Natural killer cell (primary cell): ENCODE measurements around the gene RYR1. TPM values are rescaled to one million over a fixed set of nuclear protein-coding genes. Genes with fewer than 3 reads are reported as not detected.

Source experiments
- ATAC-seq, 3 donors: fragments of 150-1000 bp in 2 of 3; fragments of 200-7000 bp in 1 of 3; cut with Tn5 transposase; 1 replicate in 1 of 3; 2 replicates in 2 of 3; pipeline ENCODE4 v1.10.0; 2021; ENCODE audit warnings: mild to moderate bottlenecking in 2 of 3, moderate library complexity in 2 of 3
- DNase-seq, 2 donors: peaks; one replicate each; pipeline versions ENCODE4 v3.0.0 to v3.0.0-alpha.2; 2013 to 2021; ENCODE audit warnings: mixed read lengths in 1 of 2
- H3K27ac ChIP-seq: one replicate; pipeline ENCODE4 v1.5.1; 2013; ENCODE audit warnings: mild to moderate bottlenecking, low read length
- H3K27me3 ChIP-seq: one replicate; pipeline ENCODE4 v1.6.1; 2013; ENCODE audit warnings: low read length; ENCODE audit not compliant: control insufficient read depth, insufficient read depth
- H3K36me3 ChIP-seq: one replicate; pipeline ENCODE4 v1.6.1; 2013; ENCODE audit warnings: low read length; ENCODE audit not compliant: control insufficient read depth, insufficient read depth
- H3K4me1 ChIP-seq: one replicate; pipeline ENCODE4 v1.6.1; 2013; ENCODE audit warnings: low read length; ENCODE audit not compliant: control insufficient read depth, insufficient read depth
- H3K4me3 ChIP-seq: one replicate; pipeline ENCODE4 v1.5.1; 2013; ENCODE audit warnings: low read length
- H3K9me3 ChIP-seq: one replicate; pipeline ENCODE4 v1.6.1; 2013; ENCODE audit warnings: low read length; ENCODE audit not compliant: control insufficient read depth, insufficient read depth
- H3K27ac Mint-ChIP-seq, 2 donors: one replicate each; pipeline ENCODE4 v1.8.0; 2022; ENCODE audit warnings: mild to moderate bottlenecking in 2 of 2, mixed read lengths in 2 of 2, moderate library complexity in 1 of 2
- H3K27me3 Mint-ChIP-seq, 2 donors: one replicate each; pipeline ENCODE4 v1.8.0; 2022; ENCODE audit warnings: low read depth in 2 of 2, mixed read lengths in 2 of 2
- H3K36me3 Mint-ChIP-seq: one replicate; pipeline ENCODE4 v1.8.0; 2022; ENCODE audit warnings: mixed read lengths
- H3K4me1 Mint-ChIP-seq, 2 donors: one replicate each; pipeline ENCODE4 v1.8.0; 2022; ENCODE audit warnings: mixed read lengths in 2 of 2
- H3K4me3 Mint-ChIP-seq: one replicate; pipeline ENCODE4 v1.8.0; 2022; ENCODE audit warnings: mild to moderate bottlenecking, moderate library complexity, mixed read lengths
- H3K9me3 Mint-ChIP-seq, 2 donors: one replicate each; pipeline ENCODE4 v1.8.0; 2022; ENCODE audit warnings: mixed read lengths in 2 of 2
- WGBS: methylation state at CpG from one replicate; pipeline ENCODE4 v1.1.7; 2013; ENCODE audit warnings: missing lambda C conversion rate; ENCODE audit not compliant: insufficient coverage; 5-methylcytosine and 5-hydroxymethylcytosine counted together
- intact Hi-C: fragments of 100-400 bp; cut with micrococcal nuclease; formaldehyde crosslinking; loops from one replicate; pipeline ENCODE4 v1.14.2; 2022
- total RNA-seq, 4 donors: library from RNA; stranded (reverse); fragments of 120-200 nt in 1 of 4; gene quantifications; one replicate each; pipeline versions ENCODE4 v1.2.3 to v1.2.4, GENCODE V29; 2013 to 2022
- TF ChIP-seq, protein P1 (sequence below): fragments of 200-600 bp; IDR thresholded peaks from one replicate; pipeline ENCODE4 v1.8.0; 2022; ENCODE audit warnings: antibody characterized with exemption

The RYR1 gene
- total RNA-seq, 3 donors from 2014 or later (not counting 1 experiment from before 2014, with no cell fraction given): 0.05 to 1.0 (median 0.65) TPM

DNA sequence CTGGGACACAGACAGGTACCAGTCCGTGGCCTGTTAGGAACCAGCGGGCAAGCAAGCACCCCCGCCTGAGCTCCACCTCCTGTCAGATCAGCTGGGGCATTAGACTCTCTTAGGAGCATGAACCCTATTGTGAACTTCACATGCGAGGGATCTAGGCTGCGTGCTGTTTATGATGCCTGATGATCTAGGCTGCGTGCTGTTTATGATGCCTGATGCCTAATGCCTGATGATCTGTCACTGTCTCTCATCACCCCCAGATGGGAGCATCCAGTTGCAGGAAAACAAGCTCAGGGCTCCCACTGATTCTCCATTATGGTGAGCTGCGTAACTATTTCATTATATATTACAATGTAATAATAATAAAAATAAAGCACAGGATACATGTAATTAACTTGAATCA lies 11.1 kb upstream of the RYR1 start:
- Mint-ChIP-seq H3K9me3 (no peaks in the 10 kb centered on the region), H3K4me3 (no peak overlapping the region), H3K27ac (no peak overlapping the region), H3K4me1 (peaks cover 12 to 20% of the 10 kb centered on the region in 2 donors), H3K27me3 (peaks cover 0 to 5% of the 10 kb centered on the region in 2 donors), H3K36me3 (no peaks in the 10 kb centered on the region)
- Histone ChIP-seq H3K4me1 (peaks cover 21% of the 10 kb centered on the region), H3K9me3 (no peaks in the 10 kb centered on the region), H3K27me3 (no peaks in the 10 kb centered on the region), H3K4me3 (no peak overlapping the region), H3K36me3 (no peaks in the 10 kb centered on the region), H3K27ac (no peak overlapping the region)
- ATAC-seq (no peak), DNase-seq (no peak)
- intact Hi-C loops: no loop called here
- WGBS: 92% methylated on average over 6 of the region's 7 CpGs
- TF ChIP-seq, protein P1, sequence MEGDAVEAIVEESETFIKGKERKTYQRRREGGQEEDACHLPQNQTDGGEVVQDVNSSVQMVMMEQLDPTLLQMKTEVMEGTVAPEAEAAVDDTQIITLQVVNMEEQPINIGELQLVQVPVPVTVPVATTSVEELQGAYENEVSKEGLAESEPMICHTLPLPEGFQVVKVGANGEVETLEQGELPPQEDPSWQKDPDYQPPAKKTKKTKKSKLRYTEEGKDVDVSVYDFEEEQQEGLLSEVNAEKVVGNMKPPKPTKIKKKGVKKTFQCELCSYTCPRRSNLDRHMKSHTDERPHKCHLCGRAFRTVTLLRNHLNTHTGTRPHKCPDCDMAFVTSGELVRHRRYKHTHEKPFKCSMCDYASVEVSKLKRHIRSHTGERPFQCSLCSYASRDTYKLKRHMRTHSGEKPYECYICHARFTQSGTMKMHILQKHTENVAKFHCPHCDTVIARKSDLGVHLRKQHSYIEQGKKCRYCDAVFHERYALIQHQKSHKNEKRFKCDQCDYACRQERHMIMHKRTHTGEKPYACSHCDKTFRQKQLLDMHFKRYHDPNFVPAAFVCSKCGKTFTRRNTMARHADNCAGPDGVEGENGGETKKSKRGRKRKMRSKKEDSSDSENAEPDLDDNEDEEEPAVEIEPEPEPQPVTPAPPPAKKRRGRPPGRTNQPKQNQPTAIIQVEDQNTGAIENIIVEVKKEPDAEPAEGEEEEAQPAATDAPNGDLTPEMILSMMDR: no peak

DNA sequence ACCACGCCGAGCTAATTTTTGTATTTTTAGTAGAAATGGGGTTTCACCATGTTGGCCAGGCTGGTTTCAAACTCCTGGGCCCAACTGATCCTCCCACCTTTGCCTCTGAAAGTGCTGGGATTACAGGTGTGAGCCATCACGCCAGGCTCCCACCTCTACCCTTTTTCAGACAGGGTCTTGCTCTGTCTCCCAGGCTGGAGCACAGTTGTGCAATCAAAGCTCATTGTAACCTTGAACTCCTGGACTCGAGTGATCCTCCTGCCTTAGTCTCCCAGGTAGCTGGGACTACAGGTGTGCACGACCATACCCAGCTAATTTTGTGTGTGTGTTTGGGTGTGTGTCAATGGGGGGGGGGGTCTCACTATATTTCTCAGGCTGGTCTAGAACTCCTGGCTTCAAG lies 9.2 kb upstream of the RYR1 start:
- Histone ChIP-seq H3K9me3 (no peaks in the 10 kb centered on the region), H3K4me1 (peaks cover 10% of the 10 kb centered on the region), H3K4me3 (no peak overlapping the region), H3K27ac (no peak overlapping the region), H3K27me3 (no peaks in the 10 kb centered on the region), H3K36me3 (no peaks in the 10 kb centered on the region)
- no peak for ATAC-seq
- no peak for DNase-seq
- Mint-ChIP-seq H3K27me3 (peaks cover under 1 to 5% of the 10 kb centered on the region in 2 donors), H3K4me3 (no peak overlapping the region), H3K36me3 (no peaks in the 10 kb centered on the region), H3K9me3 (no peaks in the 10 kb centered on the region), H3K27ac (no peak overlapping the region), H3K4me1 (peaks cover 5 to 13% of the 10 kb centered on the region in 2 donors)
- TF ChIP-seq, protein P1: no peak
- intact Hi-C loops: no loop called here
- WGBS: 81% methylated on average over 4 of the region's 5 CpGs

DNA sequence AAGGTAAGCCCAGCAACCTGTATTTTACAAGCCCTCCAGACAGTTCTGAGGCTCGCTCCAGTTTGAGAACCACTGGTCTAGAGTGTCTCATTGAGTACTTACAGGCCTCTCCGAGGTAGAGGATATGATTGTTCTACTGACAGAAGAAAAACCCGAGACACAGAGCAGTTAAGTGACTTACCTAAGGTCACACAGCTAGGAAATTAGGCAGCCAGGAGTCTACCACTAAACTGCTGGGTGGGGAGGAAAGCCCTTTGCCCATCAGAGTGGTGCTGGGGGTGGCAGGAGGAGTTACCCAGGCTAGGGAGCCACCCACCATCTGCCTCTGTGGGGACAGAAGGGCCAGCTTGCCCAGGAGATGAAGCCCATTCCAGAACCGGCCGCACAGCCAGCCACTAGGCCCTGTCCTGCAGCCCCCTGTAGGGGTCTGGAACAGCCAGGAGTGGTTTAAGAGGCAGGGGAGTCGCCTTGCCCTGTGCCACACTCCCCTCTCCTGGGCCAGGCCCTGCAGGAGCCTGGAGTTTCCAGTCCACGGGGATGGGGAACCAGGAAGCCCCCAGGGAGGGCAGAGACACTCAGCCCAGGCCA lies 8.2 kb upstream of the RYR1 start:
- Mint-ChIP-seq H3K4me3 (peak overlapping the region; percentile 47), H3K9me3 (no peaks in the 10 kb centered on the region), H3K27me3 (peaks cover 5 to 6% of the 10 kb centered on the region in 2 donors), H3K27ac (no peak overlapping the region), H3K36me3 (no peaks in the 10 kb centered on the region), H3K4me1 (peaks cover 5 to 13% of the 10 kb centered on the region in 2 donors)
- Histone ChIP-seq H3K9me3 (no peaks in the 10 kb centered on the region), H3K27ac (no peak overlapping the region), H3K36me3 (no peaks in the 10 kb centered on the region), H3K4me1 (peaks cover 10% of the 10 kb centered on the region), H3K4me3 (peak overlapping the region; percentile 9), H3K27me3 (no peaks in the 10 kb centered on the region)
- TF ChIP-seq, protein P1: no peak
- 81% methylated on average over 7 of the region's 7 CpGs for WGBS
- DNase-seq: no peak
- ATAC-seq: no peak
- intact Hi-C loops: no loop called here
